Omental fat pad (tissue), 4 donors: Measurements from ENCODE around the gene SPAG9. TPM values are rescaled to one million over a fixed set of nuclear protein-coding genes. Genes with fewer than 3 reads are reported as not detected.
A peak's percentile ranks its signal among the peaks of the same experiment; 100 is the strongest.

ENCODE experiments used
- ATAC-seq: fragments of 150-250 bp; one replicate; pipeline ENCODE4 v1.9.1; 2016; ENCODE audit warnings: mild to moderate bottlenecking, moderate library complexity; ENCODE audit not compliant: low FRiP score
- DNase-seq: peaks from one replicate; pipeline ENCODE4 v3.0.0-alpha.2; 2019; ENCODE audit warnings: low spot score
- total RNA-seq, 4 donors: library from RNA; depleted of rRNA; stranded (reverse); fragments of >200 nt; gene quantifications; one replicate each; pipeline ENCODE4 v1.1.0, GENCODE V29; 2016
- TF ChIP-seq, protein P1 (sequence below), 3 donors: fragments of 450-650 bp; IDR thresholded peaks; one replicate each; pipeline ENCODE4 v1.5.1; 2016 to 2017; ENCODE audit warnings: antibody characterized with exemption in 3 of 3, mild to moderate bottlenecking in 3 of 3, moderate library complexity in 2 of 3

Gene SPAG9
- total RNA-seq, 4 donors from 2014 or later: 117 to 197 (median 138) TPM

DNA sequence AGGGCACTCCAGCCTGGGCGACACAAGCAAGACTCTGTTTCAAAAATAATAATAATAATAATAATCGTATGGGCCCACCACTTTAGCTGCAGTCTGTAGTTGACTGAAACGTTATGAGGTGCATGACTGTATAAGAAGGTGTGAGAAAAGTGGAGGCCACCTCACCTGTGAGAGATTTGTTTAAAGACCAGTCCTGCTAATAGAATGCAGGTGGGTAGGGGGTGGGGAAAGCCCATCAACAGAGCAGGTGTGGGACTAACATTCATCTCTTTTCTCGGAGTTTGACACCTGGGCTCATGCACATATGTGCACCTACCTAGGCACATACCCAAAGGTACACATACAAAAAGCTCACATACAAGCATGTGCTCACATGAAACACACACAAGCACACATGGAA, 186.5 kb downstream of the SPAG9 start:
- no peak for DNase-seq
- TF ChIP-seq, protein P1, sequence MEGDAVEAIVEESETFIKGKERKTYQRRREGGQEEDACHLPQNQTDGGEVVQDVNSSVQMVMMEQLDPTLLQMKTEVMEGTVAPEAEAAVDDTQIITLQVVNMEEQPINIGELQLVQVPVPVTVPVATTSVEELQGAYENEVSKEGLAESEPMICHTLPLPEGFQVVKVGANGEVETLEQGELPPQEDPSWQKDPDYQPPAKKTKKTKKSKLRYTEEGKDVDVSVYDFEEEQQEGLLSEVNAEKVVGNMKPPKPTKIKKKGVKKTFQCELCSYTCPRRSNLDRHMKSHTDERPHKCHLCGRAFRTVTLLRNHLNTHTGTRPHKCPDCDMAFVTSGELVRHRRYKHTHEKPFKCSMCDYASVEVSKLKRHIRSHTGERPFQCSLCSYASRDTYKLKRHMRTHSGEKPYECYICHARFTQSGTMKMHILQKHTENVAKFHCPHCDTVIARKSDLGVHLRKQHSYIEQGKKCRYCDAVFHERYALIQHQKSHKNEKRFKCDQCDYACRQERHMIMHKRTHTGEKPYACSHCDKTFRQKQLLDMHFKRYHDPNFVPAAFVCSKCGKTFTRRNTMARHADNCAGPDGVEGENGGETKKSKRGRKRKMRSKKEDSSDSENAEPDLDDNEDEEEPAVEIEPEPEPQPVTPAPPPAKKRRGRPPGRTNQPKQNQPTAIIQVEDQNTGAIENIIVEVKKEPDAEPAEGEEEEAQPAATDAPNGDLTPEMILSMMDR (IDR thresholded peaks at IDR 0.05): no peak
- no peak for ATAC-seq

- TF ChIP-seq, protein P1 (IDR thresholded peaks at IDR 0.05): no peak
- ATAC-seq: peak; percentile 72
- DNase-seq: no peak
Measured at GRCh38 chr17:50931144-50931908, 189.3 kb downstream of the SPAG9 start.

DNA sequence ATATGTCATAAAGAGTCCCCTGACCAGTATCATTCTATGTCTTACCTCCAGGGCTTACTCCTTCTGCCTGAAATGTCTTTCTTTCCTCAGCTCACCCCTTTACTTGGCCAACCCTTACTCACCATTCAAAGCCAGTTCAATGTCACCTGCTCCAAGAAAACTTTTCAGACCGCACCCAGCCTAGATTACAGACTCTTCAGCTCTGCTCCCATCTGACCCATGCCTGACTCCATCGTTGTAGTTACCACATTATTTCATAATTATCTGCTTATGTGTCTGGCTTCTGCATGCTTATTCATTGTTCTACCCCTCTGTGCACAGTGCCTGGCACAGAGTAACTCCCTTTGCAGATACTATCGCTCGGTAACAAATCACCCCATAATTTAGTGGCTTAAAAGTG, 192.0 kb downstream of the SPAG9 start:
- DNase-seq: no peak
- ATAC-seq: no peak
- TF ChIP-seq, protein P1 (IDR thresholded peaks at IDR 0.05): no peak

DNA sequence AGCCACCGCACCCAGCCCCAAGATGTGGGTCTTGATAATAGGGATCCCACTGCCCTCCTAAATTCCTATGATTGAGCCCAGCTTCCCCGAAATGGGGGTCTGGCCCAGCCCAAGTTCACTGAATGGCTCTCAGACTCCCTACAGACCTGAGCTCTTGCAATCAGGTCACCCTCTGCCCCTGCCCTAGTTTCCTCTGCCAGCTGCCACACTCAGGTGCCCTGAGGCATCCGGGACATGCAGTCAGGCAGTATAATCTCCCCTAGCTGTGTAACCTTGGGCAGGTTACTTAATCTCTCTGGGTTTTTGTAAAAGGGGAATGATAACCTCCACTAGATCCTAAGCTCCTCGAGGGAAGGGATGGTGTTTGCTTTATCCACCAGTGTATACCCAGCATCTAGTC, 193.4 kb downstream of the SPAG9 start:
- DNase-seq: no peak
- TF ChIP-seq, protein P1 (IDR thresholded peaks at IDR 0.05): no peak
- ATAC-seq: no peak

- DNase-seq: no peak
- no peak for ATAC-seq
- TF ChIP-seq, protein P1 (IDR thresholded peaks at IDR 0.05): no peak
Measured at GRCh38 chr17:50926523-50926922, 194.1 kb downstream of the SPAG9 start.

DNA sequence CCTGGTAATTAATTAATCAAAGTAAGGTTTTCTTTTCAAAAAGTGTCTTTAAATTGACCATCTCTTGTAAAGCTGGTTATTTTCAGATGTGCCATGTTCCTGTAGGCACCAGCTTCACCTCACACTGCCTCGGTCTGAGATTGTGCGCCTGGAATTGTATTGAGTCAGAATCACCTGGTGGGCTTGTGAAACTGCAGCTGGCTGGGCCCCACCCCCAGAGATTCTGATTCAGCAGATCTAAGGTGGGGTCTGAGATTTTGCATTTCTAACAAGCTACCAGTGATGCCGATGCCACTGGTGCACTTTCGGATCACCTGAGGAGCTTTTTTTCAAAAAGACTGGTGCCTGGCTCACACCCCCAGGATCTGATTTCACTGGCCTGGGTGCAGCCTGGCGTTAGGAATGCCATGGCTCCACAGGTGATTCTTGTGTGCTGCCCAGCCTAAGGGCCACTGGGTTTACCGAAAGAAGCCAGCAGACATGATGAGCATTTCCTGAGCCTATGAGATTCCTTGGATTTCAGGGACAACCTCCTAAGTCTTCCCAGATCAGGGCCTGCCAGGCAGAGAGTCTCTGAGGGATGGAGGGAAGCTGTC, 195.3 kb downstream of the SPAG9 start:
- TF ChIP-seq, protein P1 (IDR thresholded peaks at IDR 0.05): no peak
- no peak for ATAC-seq
- DNase-seq: no peak

DNA sequence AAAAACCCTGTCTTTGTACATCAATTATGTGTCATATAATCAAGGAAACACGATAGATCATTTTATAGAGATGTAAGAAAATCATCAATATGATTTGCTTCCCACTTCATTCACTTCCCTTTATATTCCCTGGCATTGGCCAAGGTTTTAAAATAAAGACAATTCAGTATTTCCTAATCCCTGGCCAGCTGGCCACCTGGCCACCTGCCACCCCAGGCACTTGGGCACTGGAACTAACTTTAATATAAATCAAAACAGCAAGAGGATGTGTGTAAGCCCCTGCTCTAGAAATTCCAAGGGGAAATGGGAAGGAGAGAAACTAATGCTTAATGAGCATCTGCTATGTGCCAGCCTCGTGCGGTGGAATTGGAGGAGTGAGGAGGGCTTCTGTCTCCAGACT, 195.9 kb downstream of the SPAG9 start:
- DNase-seq: no peak
- ATAC-seq: no peak
- TF ChIP-seq, protein P1 (IDR thresholded peaks at IDR 0.05): no peak
